Breast epithelium (tissue), 4 donors: ENCODE results near the gene OR2F2. TPM values are rescaled to one million over a fixed set of nuclear protein-coding genes. Genes with fewer than 3 reads are reported as not detected.

Experiments
- DNase-seq, 2 donors: peaks; one replicate each; pipeline ENCODE4 v3.0.0-alpha.2; 2019; ENCODE audit warnings: low spot score in 2 of 2
- H3K27ac ChIP-seq, 2 donors: fragments of 200-600 bp; sonication (generic) in 1 of 2; one replicate each; pipeline ENCODE4 v1.5.1; 2016 to 2019; ENCODE audit warnings: mild to moderate bottlenecking in 1 of 2
- H3K27me3 ChIP-seq, 2 donors: fragments of 200-600 bp; sonication (generic) in 1 of 2; one replicate each; pipeline versions ENCODE4 v1.5.1 to v1.6.0; 2017 to 2019; ENCODE audit warnings: control low read depth in 1 of 2, mild to moderate bottlenecking in 1 of 2
- H3K36me3 ChIP-seq: fragments of 200-600 bp; one replicate; pipeline ENCODE4 v1.5.1; 2019
- H3K4me1 ChIP-seq, 2 donors: fragments of 200-600 bp; sonication (generic); one replicate each; pipeline ENCODE4 v1.5.1; 2016 to 2019; ENCODE audit warnings: control low read depth in 1 of 2
- H3K4me3 ChIP-seq, 3 donors: fragments of 200-600 bp; sonication (generic); 1 replicate in 2 of 3; 2 replicates in 1 of 3; pipeline ENCODE4 v1.5.1; 2016 to 2019; ENCODE audit warnings: mild to moderate bottlenecking in 3 of 3, moderate library complexity in 2 of 3
- H3K9me3 ChIP-seq, 2 donors: fragments of 200-600 bp; sonication (generic) in 1 of 2; one replicate each; pipeline ENCODE4 v1.5.1; 2016 to 2019; ENCODE audit warnings: control low read depth in 1 of 2
- POLR2A ChIP-seq: fragments of 450-650 bp; IDR thresholded peaks from one replicate; pipeline ENCODE4 v1.6.1; 2016; ENCODE audit warnings: antibody characterized with exemption, mild to moderate bottlenecking, moderate library complexity
- POLR2AphosphoS5 ChIP-seq, 3 donors: sonication (generic); formaldehyde crosslinking; IDR thresholded peaks; one replicate each; pipeline ENCODE4 v1.6.1; 2017; ENCODE audit warnings: antibody characterized with exemption in 3 of 3
- intact Hi-C: fragments of 100-400 bp; cut with DNase I; formaldehyde crosslinking; loops from one replicate; pipeline ENCODE4 v1.15.1; 2023; ENCODE audit warnings: low total_unique reads
- total RNA-seq, 3 donors: library from RNA; depleted of rRNA; stranded (reverse); fragments of >200 nt; gene quantifications; one replicate each; pipeline ENCODE4 v1.1.0, GENCODE V29; 2016
- TF ChIP-seq, protein P1 (sequence below), 3 donors: fragments of 450-650 bp; IDR thresholded peaks; one replicate each; pipeline ENCODE4 v1.5.1; 2016 to 2017; ENCODE audit warnings: antibody characterized with exemption in 3 of 3, mild to moderate bottlenecking in 3 of 3, moderate library complexity in 3 of 3

Gene OR2F2
- total RNA-seq, 3 donors from 2014 or later, result not detected

DNA sequence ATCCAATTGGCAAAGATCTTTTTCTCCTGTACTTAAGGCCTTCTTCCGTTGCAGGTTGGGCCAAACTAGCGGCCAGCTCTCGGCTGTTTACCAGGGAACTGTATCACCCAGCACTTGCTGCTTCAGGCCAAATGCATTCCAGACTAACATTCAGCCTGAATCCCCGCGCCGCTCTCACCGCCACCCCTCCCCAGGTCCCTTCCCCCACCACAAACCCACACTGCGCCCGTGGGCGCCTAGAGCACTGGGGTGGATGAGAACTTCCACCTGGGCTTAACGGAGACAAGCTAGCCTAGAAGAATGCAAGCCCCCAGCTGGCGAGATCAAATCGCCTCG, 33.7 kb upstream of the OR2F2 start:
- Histone ChIP-seq H3K4me1 (peaks cover 0 to 10% of the 10 kb centered on the region in 2 donors), H3K9me3 (no peaks in the 10 kb centered on the region), H3K36me3 (no peaks in the 10 kb centered on the region), H3K4me3 (peak overlapping the region; percentile 79 to 88 (median 84)), H3K27ac (peak overlapping the region; percentile 91 to 97), H3K27me3 (no peaks in the 10 kb centered on the region)
- intact Hi-C loops, result no loop called here
- TF ChIP-seq POLR2A (no peak), POLR2AphosphoS5 (IDR thresholded peaks at IDR 0.05) (no peak)
- TF ChIP-seq, protein P1, sequence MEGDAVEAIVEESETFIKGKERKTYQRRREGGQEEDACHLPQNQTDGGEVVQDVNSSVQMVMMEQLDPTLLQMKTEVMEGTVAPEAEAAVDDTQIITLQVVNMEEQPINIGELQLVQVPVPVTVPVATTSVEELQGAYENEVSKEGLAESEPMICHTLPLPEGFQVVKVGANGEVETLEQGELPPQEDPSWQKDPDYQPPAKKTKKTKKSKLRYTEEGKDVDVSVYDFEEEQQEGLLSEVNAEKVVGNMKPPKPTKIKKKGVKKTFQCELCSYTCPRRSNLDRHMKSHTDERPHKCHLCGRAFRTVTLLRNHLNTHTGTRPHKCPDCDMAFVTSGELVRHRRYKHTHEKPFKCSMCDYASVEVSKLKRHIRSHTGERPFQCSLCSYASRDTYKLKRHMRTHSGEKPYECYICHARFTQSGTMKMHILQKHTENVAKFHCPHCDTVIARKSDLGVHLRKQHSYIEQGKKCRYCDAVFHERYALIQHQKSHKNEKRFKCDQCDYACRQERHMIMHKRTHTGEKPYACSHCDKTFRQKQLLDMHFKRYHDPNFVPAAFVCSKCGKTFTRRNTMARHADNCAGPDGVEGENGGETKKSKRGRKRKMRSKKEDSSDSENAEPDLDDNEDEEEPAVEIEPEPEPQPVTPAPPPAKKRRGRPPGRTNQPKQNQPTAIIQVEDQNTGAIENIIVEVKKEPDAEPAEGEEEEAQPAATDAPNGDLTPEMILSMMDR (IDR thresholded peaks at IDR 0.05), result no peak
- peak; percentile 37 to 52 for DNase-seq

DNA sequence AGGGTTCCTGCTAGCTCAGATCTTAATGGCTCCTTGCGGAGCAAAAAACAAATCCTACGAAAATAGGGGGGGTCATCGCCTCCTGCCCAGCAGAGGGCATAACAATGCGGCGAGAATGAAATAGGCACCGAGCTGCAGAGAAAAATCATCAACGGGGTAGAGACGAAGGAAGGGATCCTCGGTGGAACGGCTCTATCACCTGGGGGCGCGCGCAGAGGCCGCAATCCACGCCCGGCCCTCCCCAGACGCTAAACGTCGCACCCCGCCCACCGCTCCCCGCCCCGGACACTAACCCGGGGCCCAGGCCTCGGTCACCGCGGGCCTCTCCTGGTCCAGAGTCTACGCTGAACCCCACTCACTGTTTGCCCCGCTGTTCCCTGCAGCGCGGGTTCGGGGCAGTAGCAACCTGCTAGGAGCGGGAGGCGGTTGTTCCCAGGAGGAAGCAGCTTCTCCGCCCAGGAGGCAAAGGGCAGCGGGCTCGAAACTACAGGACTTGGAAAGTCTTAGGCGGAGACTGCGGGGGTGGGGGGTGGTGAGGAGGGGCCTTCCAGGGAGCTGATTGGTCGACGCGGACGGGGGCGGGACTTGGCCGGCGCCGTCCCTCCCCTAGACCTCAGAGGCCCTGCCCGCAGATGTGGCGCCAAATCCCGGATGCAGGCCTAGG, 33.2 kb upstream of the OR2F2 start, which contains the start of gene TCAF1:
TCAF1 (minus strand) TSS at position 509 of the 664 bp plus-strand sequence. CDS start 25,568 bp downstream, outside the sequence.
- no peaks in the 10 kb centered on the region for H3K27me3 ChIP-seq
- peak within 1 kb of the TSS; percentile 91 to 97 for H3K27ac ChIP-seq
- H3K9me3 ChIP-seq, result no peaks in the 10 kb centered on the region
- no peaks in the 10 kb centered on the region for H3K36me3 ChIP-seq
- TF ChIP-seq POLR2A, result peak; percentile 37
- TF ChIP-seq, protein P1 (IDR thresholded peaks at IDR 0.05), result peak in 1 of 3 donors; percentile 30
- peak; percentile 62 to 69 (median 69) for TF ChIP-seq POLR2AphosphoS5 (IDR thresholded peaks at IDR 0.05)
- peaks cover 0 to 10% of the 10 kb centered on the region in 2 donors for H3K4me1 ChIP-seq
- H3K4me3 ChIP-seq, result peak within 1 kb of the TSS; percentile 79 to 88 (median 84)
- peak; percentile 95 to 96 for DNase-seq
- intact Hi-C loops, result no loop called here

DNA sequence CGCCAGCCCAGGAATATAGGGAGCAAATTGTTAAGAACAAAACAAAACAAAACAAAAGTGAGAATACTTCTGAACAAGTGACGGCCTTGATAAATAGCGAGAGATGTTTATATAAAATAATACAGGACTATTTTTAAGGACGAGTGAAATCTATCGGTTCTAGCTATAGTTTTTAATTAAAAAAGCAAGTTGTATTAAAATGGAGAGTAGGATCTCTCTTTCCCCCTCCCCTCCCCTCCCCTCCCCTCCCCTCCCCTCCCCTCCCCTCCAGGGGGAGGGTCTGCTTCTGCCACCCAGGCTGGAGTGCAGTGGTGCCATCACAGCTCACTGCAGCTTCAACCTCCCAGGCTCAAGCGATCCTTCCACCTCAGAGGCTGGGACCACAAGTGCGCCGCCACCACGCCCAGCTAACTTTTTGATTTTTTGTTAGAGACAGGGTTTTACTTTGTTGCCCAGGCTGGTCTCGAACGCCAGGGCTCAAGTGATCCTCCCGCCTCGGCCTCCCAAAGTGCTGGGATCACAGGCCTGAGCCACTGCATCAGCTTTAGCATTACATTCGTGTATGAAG, 32.6 kb upstream of the OR2F2 start:
- Histone ChIP-seq H3K27me3 (no peaks in the 10 kb centered on the region), H3K4me1 (peaks cover 0 to 10% of the 10 kb centered on the region in 2 donors), H3K4me3 (peak overlapping the region; percentile 79 to 88 (median 84)), H3K9me3 (no peaks in the 10 kb centered on the region), H3K36me3 (no peaks in the 10 kb centered on the region), H3K27ac (peak overlapping the region; percentile 91 to 97)
- intact Hi-C loops, result no loop called here
- no peak for DNase-seq
- TF ChIP-seq POLR2AphosphoS5 (IDR thresholded peaks at IDR 0.05) (no peak), POLR2A (no peak)
- TF ChIP-seq, protein P1 (IDR thresholded peaks at IDR 0.05), result no peak

DNA sequence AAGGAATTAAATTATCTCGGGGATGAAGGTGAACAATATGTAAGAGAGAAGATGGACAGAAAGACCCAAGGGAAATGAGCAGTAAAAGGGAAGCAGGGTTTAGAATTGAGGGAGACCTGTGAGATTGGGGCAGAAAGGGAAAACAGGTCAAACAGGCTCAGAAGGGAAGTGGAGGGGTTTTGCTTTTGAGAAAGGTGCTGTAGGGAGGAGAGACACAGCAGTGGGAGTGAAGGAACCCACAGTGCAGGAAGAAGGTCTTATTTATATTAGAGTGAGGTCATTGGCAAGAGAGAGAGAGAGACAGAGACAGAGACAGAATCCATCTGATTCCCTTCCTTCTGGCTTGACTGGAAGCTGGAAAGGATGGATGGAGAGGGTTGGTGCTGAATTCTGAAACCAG, 29.5 kb upstream of the OR2F2 start:
- no peaks in the 10 kb centered on the region for H3K9me3 ChIP-seq
- TF ChIP-seq POLR2A, result no peak
- no peak for TF ChIP-seq POLR2AphosphoS5 (IDR thresholded peaks at IDR 0.05)
- TF ChIP-seq, protein P1 (IDR thresholded peaks at IDR 0.05), result no peak
- no peak overlapping the region for H3K4me3 ChIP-seq
- H3K36me3 ChIP-seq, result no peaks in the 10 kb centered on the region
- H3K27ac ChIP-seq, result no peak overlapping the region
- no peak for DNase-seq
- H3K27me3 ChIP-seq, result no peaks in the 10 kb centered on the region
- intact Hi-C loops, result no loop called here
- peaks cover 0 to 1% of the 10 kb centered on the region in 2 donors for H3K4me1 ChIP-seq

DNA sequence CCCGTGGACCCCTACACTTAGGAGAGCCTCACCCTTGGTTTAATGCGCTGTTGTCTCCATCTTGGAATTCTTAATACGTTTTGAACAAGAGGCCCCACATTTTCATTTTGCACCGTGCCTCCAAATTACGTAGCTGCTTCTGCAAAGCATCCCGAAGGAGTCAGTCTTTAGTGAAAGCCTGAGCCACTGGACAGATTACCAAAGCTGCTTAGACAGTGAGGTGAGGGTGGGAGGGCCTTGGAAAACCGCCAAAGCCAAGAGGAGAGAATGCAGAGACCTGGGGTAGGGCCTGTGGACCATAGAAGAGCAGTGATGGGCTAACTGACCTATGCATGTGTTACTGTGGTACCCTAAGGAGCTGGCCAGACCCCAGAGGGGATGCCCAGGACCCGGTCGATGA, 28.9 kb upstream of the OR2F2 start:
- Histone ChIP-seq H3K4me3 (no peak overlapping the region), H3K36me3 (no peaks in the 10 kb centered on the region), H3K4me1 (no peaks in the 10 kb centered on the region), H3K9me3 (no peaks in the 10 kb centered on the region), H3K27me3 (no peaks in the 10 kb centered on the region), H3K27ac (no peak overlapping the region)
- DNase-seq, result no peak
- intact Hi-C loops, result no loop called here
- TF ChIP-seq POLR2AphosphoS5 (IDR thresholded peaks at IDR 0.05) (no peak), POLR2A (no peak)
- TF ChIP-seq, protein P1 (IDR thresholded peaks at IDR 0.05), result no peak
